Activated T-helper 1 cell treated with anti-CD3 and anti-CD28 coated beads, Interleukin-2, amount 50 U/mL, for 16 hours (primary cell): Measurements from ENCODE around the gene SOS2.
"Not testable (repeated sequence)": the region's sequence is repeated elsewhere in the genome, so short reads cannot be mapped to it uniquely, and the experiment has no call there.

Experiments
- DNase-seq, 2 donors: peaks; one replicate each; pipeline ENCODE4 v3.0.0-alpha.2; 2020; ENCODE audit warnings: low read depth in 1 of 2, low spot score in 1 of 2

Gene SOS2

DNA sequence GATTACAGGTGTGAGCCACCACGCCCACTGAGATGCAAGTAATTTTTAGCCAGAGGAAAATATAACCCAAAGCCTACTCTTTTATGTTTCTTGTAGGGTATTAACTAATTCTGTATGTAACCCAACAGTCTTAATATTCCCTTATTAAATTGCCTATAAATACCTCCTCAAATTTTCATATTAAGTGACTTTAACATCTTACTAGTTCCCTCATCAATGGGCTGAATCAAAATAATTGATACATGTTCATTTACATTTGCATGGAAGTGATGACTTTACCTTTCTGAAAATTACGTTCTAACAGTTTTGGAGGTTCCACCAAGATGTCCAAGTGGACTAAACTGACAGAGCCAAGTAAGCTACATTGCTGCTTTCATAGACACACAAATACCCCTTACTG is 3.1 kb downstream of the SOS2 start:
- DNase-seq: no peak

DNA sequence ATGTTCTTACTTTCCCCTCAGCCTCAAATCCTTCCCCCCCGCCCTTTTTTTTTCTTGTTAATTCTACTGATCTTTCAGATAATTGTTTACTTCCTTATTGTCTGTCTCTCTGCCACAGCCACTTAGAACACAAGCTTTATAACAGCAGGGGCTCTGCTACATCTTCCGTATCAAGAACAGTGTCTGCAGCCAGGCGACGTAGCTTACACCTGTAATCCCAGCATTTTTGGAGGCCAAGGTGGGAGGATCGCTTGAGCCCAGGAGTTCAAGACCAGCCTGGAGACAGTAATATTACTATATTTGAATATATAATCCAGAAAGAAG is 5.4 kb downstream of the SOS2 start:
- no peak for DNase-seq

DNA sequence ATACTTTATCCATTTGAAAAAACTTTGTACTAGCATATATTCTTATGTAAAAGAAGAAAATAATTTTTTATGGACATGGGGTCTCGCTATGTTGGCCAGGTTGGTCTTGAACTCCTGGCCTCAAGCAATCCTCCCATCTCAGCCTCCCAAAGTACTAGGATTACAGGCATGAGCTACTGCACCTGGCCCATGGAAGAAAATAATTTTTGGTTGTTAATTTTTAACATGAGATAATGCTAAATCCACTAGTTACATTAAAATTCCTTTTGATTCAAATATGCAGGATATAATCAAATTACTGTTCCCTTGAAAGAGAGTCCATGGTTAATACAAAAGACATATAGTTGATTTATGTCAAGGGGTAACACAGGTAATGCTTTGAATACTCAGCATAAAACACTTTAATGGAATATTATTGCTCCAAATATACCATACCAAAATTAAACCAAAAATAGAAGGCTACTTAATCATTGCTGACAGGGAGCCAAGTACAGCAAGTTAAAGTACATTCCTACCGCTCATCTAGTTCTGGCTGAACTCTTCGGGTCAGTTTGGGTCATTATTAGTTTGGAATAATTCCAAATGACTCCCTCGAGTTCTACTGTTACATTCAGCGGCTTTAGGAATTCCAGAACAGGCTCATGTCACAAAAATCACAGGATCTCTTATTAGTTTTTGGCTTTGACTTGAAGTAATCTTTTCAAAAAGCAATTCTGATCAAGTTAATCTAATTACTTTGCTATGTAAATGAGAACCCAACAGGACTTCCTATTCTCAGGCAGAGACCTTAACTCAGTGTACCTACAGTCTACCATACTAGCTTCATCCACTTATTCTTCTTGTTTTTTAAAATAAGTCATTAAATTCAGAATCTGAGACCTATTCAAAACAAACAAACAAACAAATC is 6.1 kb downstream of the SOS2 start:
- DNase-seq: no peak

DNA sequence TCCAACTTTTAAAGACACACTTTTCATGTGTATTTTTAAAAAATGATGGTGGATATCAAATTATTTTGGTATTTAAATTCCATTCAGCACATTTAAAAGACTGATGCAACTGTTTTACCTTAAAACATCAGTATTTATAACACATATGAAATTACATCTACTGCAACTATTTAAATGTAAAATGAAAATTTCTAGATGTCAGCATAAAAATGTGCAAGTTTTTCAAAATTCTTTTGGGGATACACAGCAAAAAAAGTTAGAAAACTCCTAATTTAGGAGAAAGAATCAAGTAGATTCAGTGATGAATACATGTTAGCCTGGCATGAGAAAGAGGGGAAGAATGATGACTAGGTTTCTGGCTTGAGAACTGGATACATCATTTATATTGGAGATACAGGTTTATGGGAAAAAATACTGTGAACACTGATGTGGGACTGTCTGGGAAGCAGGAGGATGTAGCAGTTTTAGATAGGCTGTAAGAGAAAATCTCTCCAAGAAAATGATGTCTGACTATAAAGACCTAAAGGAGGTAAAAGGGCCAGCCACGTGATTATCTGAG is 9.2 kb downstream of the SOS2 start:
- no peak for DNase-seq

DNA sequence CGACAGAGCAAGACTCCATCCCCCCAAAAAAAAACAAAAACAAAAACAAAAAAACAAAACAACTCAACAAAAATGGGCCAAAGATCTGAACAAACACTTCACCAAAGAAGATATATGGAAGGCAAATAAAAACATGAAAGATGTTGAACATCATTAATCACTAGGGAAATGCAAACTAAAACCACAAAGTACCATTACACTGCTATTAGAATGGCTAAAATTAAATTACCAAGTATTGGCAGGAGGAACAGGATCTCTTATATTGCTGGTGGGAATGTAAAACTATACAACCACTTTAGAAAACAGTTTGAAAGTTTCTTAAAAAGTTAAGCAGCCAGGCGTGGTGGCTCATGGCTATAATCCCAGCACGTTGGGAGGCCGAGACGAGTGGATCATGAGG is 12.9 kb downstream of the SOS2 start:
- DNase-seq: no peak

DNA sequence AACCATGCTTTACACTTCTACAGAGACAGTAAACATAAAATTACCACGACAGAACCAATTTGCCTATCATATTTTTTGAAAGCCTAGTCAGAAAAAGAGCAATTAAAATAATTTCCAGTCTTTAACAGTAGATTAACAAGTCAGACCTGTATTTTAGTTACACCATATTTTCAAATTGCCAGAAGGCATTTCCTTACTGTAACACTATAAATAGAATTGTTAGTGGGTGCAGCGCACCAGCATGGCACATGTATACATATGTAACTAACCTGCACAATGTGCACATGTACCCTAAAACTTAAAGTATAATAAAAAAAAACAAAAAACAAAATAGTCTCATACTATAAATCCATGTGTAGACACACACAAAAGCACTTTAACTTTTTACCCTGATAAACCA is 16.0 kb downstream of the SOS2 start:
- no peak for DNase-seq

DNA sequence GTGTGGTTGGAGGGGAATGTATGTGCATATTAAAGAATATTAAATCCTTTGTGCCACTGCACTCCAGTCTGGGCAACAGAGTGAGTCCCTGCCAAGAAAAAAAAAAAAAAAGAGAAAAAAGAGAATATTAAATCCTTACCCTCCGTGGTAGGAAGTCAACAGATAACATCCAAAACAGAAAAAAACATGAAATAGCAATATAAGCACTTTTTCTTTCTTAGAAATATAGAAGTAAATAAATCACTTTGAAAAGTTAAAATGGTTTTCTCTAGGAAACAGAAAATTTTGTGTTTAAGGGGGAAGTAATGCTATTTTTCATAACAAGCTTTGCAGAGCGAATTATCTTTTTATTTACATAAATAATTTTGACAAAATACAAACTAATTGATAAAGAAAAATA is 17.6 kb downstream of the SOS2 start:
- no peak for DNase-seq

DNA sequence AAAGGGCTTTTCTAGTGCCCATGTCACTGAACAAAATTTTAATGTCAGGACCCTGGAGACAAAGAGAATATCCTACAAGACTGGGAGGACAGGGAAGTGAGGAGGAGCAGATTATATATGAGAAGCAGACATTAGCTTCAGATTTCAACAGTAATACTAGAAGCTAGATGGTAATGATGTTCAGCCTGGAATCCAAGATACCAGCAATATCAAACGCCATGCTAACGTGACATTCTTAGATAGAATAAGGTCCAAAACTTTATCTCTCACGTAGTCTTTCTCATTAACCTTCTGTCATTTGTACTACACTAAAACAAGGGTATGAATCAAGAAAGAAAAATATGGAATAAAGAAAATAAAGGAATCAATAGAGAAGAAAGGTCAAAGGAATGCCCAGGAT is 18.7 kb downstream of the SOS2 start:
- DNase-seq: no peak

DNA sequence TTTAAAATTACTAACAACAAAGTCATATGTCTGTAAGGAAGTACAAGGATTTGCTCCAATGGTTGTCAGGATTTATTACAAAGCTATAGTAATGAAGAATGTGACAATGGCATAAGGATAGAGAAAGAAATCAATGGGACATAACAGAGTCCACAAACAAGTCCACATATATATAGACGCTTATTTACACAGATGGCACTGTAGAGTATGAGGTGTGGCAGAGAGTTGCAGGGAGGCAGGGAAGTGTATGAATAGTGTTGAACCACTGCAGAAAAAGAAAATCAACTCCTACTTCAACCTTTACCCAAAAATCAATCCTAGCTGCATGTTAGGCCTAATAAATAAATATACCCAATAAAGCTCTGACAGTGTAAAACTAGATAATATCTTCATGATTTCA is 21.3 kb downstream of the SOS2 start:
- no peak for DNase-seq

DNA sequence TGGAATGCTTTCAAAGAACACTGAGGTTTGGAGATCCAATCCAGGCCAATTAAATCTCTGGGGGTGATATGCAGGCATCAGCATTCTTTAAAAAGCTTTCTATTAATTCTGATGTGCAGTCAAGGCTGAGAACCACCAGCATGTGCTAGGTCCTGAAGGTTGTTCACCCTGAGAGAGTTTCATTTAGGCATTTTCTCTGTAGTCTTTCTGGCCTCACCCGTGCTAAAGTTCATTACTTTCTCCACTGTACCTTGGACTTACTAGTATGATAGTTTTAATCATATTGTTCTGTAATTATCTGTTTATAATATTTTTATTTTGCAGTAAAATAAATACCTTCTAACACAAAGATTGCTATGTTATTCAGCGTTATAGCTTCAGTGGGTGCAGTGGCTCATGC is 32.9 kb downstream of the SOS2 start:
- no peak for DNase-seq

DNA sequence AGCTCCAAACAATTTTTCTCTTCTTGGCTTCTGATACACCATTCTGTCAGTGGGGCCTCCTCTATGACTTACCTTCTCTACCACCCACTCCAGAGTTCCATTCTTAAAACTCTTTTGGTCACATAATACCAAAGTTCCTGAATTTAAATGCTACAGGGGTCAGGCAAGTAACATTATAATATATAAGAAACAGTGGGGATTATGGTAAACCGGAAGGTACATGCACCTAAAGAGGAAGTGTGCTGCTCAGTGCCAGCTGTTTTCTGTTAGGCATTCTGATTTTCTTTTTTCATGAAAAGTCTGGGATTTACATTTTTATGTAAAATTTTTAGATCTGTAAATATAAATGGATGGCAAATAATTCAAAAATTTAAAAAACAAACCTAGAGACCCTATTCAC is 39.9 kb downstream of the SOS2 start:
- no peak for DNase-seq

DNA sequence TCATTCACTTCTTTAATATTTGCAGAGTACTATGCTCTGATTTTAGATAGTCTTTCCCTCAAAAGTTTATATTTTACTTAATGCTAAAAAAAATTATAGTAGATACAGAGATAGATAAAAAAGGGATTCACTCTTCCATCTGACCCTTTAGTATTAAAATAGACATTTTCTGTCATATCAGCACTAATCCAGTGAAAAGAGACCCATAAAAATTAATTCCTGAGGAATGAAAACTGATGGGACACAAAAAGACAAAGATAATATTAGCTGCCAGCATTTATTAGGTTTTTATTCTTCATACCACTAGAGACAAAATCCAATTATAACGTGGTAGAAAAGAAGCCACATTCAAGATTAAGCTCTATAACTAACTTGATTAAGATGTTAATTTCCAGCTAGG is 45.3 kb downstream of the SOS2 start:
- DNase-seq: no peak

DNA sequence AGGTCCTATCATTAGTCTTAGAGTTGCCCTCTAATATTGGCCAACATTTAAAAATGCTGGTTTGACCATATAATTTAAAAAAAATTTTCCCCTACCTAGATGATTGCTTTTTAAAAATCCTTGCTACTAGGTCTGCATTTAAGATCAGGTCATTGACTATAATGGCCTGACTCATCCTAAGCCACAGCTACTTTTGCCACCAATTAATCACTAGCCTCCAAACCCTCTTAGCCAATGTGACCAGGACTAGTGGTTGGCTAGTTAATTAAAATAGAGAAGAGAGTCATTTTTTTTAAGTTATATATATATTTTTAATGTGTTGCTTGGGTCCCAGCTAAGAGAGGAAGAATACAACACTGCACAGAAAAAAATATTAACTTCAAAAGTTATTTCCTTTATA is 57.5 kb downstream of the SOS2 start:
- DNase-seq: no peak

DNA sequence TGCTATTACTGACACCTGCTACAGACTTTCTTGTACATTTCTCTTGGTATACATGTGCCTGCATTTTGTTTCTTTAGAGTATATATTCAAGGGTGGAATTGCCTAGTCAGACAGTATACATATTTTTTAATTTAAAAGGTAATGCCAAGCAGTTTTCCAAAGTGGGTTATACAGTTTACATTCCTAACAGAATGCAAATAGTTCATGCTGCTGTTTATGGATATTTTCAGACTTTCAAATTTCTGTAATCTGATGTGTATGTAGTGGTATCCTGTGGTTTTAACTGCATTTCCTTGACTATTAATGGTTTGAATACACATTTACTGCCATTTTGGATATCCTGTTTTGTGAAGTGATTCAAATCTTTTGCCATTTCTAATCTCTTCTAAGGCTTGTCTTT is 59.5 kb downstream of the SOS2 start:
- no peak for DNase-seq

DNA sequence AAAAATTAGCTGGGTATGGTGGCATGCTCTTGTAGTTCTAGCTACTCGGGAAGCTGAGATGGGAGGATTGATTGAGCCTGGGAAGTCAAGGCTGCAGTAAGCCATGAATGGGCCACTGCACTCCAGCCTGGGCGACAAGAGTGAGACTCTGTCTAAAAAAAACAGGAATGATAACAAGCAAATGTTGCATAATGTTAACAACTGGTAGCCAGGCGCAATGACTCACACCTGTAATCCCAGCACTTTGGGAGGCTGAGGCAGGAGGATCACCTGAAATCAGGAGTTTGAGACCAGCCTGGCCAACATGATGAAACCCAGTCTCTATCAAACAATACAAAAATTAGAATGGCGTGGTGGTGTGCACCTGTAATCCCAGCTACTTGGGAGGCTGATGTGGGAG is 64.0 kb downstream of the SOS2 start:
- not testable (repeated sequence) for DNase-seq

DNA sequence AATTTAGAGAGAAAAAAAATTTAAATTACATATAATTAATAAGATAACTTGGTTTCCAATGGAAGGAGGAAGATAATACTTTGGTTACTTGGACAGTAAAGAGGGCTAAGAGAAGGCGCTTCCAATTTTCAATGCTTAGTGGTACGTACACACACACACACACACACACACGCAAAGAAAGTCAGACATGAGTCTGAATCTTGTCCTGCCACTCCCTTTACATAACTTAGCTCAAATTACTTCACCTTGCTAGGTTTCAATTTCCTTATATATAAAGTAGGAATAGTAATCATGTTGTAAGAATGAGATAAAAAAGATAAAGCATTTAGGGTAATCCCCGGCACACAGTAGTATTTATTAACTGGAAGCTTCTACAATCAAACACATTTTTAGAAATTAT is 75.3 kb downstream of the SOS2 start:
- no peak for DNase-seq

DNA sequence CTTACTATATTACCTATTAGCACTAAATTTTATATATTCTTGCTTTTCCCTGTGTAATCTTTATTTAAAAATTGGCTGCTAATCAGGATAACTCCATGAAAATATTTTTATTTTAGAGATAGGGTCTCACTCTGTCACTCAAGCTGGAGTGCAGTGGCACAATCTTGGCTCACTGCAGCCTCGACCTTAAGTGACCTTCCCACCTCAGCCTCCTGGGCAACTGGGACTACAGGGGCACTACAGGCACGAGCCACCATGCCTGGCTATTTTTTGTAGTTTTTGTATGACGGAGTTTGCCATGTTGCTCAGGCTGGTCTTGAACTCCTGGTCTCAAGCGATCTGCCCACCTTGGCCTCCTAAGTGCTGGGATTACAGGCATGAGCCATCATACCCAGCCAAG is 82.6 kb downstream of the SOS2 start:
- no peak for DNase-seq

DNA sequence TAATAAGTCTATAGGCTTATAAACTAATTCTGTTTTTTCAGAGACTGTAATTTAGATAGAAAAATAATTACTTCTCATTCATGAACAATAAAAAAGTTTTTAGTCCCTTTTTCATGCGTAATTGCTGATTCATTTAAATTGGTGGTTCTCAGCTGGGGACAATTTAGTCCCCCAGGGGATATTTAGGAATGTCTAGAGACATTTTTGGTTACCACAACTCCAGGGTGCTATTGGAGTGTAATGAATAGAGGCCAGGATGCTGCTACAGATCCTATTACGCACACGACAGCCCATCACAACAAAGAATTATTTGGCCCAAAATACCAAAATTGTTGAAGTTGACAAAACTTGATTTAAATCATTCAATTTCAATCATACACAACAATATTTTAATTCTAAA is 92.2 kb downstream of the SOS2 start:
- DNase-seq: no peak

DNA sequence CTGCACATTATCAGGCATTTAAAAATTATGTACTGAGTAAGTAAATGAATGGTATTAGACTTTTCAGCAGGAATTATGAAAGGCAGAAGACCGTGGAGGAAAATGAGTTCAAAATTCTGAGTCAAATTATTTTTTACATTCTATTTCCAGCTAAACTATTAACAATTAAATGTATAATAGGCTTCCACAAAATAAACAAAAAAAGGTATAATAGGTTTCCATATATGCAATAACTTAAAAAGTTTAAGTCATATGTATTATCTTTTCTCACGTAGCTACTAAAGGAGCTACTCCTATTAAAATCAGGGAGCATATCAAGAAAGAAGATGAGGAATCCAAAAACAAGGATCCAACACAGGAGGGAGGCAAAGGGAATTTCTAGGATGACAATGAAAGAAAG is 103.6 kb downstream of the SOS2 start:
- DNase-seq: no peak

DNA sequence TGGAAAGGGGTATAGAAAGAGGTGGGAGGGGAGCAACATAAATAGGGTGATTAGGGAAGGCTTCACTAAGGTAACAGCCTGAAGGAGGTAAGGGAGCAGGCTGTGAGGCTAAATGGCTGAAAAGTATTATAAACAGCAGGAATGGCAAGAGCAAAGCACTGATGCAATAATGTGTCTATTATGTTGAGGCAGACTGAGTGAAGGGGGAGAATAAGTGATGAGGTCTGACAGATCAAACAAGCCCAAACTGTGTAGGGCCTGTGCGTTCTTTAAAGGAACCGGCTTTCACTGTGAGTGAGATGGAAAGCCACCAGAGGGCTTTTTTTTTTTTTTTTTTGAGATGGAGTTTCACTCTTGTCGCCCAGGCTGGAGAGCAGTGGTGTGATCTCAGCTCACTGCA is 108.3 kb downstream of the SOS2 start:
- no peak for DNase-seq

DNA sequence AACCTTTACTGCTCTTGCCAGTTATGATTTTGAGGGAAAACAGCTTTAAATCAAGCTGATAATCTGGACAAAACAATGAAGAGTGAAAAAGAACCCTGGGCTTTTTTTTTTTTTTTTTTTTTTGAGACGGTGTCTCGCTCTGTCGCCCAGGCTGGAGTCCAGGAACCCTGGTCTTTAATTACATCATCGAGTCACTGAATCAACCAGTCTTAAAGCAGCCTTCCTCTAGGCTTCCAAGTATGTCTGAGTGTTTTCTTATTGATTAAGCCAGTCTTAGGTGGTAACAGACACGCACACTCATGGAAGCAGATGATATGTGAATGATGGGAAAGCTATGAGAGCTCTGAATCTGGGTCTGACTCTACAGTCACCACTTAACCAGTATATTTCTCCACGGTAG is 109.1 kb downstream of the SOS2 start:
- no peak for DNase-seq

DNA sequence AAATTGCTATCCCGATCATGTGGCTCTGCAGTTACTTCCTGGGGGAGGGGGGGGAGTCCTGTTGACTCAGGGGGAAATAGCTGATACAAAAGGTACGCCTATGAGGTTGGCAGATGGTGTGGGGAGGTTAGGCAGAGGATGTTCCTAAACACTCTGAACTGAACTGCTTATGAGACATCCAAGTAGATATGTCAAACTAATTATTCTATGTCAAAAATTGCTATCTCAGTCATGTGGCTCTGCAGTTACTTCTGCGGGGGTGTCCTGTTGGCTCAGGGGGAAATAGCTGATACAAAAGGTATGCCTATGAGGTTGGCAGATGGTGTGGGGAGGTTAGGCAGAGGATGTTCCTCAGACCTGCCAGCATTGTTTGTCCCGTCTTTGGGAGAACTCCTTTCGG is 109.9 kb downstream of the SOS2 start:
- DNase-seq: no peak

DNA sequence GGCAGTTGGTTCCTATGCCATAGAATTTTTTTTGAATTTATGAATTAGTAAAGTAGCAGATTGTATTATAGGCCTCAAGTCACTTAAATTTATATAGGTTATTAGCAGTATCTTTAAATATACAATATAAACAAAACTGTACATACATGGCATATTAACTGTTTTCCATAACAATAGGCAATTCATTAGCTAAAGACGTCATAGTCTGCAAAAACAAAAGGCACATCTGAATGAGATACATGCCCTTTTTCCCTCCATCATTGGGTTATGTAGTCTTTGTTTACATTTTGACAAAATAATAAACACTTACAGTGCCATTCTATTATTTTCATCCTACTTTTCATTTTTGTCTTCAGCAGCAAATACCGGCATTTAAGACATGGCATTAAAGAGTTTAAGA is 113.9 kb downstream of the SOS2 start:
- DNase-seq: no peak
